H7 (cell line): ENCODE data around the gene BCL7B. TPM values are rescaled to one million over a fixed set of nuclear protein-coding genes. Genes with fewer than 3 reads are reported as not detected.
A peak's percentile ranks its signal among the peaks of the same experiment; 100 is the strongest.
"Not testable (repeated sequence)": the region's sequence is repeated elsewhere in the genome, so short reads cannot be mapped to it uniquely, and the experiment has no call there.

ENCODE experiments used
- DNase-seq: peaks from one replicate; pipeline ENCODE4 v3.0.0; 2012
- H3K27me3 ChIP-seq: 2 replicates; pipeline ENCODE4 v1.6.0; 2011; ENCODE audit warnings: mild to moderate bottlenecking, low read length; ENCODE audit not compliant: control insufficient read depth, insufficient read depth
- H3K36me3 ChIP-seq: replicated peaks from 2 replicates; pipeline ENCODE4 v1.5.1; 2011; ENCODE audit warnings: low read length; ENCODE audit not compliant: control insufficient read depth, insufficient read depth
- H3K4me3 ChIP-seq: 2 replicates; pipeline ENCODE4 v1.5.1; 2011; ENCODE audit warnings: low read depth, mild to moderate bottlenecking, control low read depth, low read length, moderate library complexity; ENCODE audit not compliant: insufficient read depth
- total RNA-seq: library from RNA; depleted of rRNA; stranded (reverse); fragments of >200 nt; shearing (Covaris generic); gene quantifications from 2 replicates; pipeline ENCODE4 v1.2.3, GENCODE V29; 2014

BCL7B gene
- total RNA-seq, 1 experiment from 2014 or later = 23.3 TPM

- Histone ChIP-seq H3K36me3 (peaks cover 5% of the 10 kb centered on the region), H3K4me3 (no peak overlapping the region), H3K27me3 (no peaks in the 10 kb centered on the region)
- no peak for DNase-seq
Observed at GRCh38 chr7:73532224-73532623, 25.3 kb downstream of the BCL7B start.

- H3K27me3 ChIP-seq = no peaks in the 10 kb centered on the region
- no peak for DNase-seq
- no peak overlapping the region for H3K4me3 ChIP-seq
- H3K36me3 ChIP-seq = no peaks in the 10 kb centered on the region
Observed at GRCh38 chr7:73530800-73531199, 26.7 kb downstream of the BCL7B start.

- Histone ChIP-seq H3K4me3 (no peak overlapping the region), H3K36me3 (no peaks in the 10 kb centered on the region), H3K27me3 (no peaks in the 10 kb centered on the region)
- no peak for DNase-seq
Observed at GRCh38 chr7:73526896-73527821, 30.3 kb downstream of the BCL7B start.

GRCh38 chr7:73526158-73526494 lies 31.4 kb downstream of the BCL7B start:
- not testable (repeated sequence) for H3K4me3 ChIP-seq, H3K36me3 ChIP-seq, H3K27me3 ChIP-seq, DNase-seq

GRCh38 chr7:73522105-73522872 lies 35.2 kb downstream of the BCL7B start, which contains the start of gene BAZ1B:
TSS of gene BAZ1B (minus strand) at chr7:73522293. CDS start at chr7:73521933, 360 bp downstream.
- peak; percentile 99 for DNase-seq
- peak within 1 kb of the TSS; percentile 77 for H3K4me3 ChIP-seq
- no peaks in the 10 kb centered on the region for H3K27me3 ChIP-seq
- peaks cover 5% of the 10 kb centered on the region for H3K36me3 ChIP-seq

- H3K36me3 ChIP-seq = peaks cover 7% of the 10 kb centered on the region
- peak; percentile 85 for DNase-seq
- H3K4me3 ChIP-seq = peak overlapping the region; percentile 77
- no peaks in the 10 kb centered on the region for H3K27me3 ChIP-seq
Observed at GRCh38 chr7:73521636-73522104, 35.8 kb downstream of the BCL7B start.

GRCh38 chr7:73520673-73521635 lies 36.5 kb downstream of the BCL7B start:
- DNase-seq = peak; percentile 68
- H3K27me3 ChIP-seq = no peaks in the 10 kb centered on the region
- H3K36me3 ChIP-seq = peaks cover 7% of the 10 kb centered on the region
- H3K4me3 ChIP-seq = peak overlapping the region; percentile 77

- Histone ChIP-seq H3K27me3 (no peaks in the 10 kb centered on the region), H3K4me3 (peak overlapping the region; percentile 77; the same call in 1 of the 2 replicates), H3K36me3 (peaks cover 7% of the 10 kb centered on the region)
- DNase-seq = peak; percentile 41
Observed at GRCh38 chr7:73519867-73520672, 37.4 kb downstream of the BCL7B start.

- Histone ChIP-seq H3K27me3 (no peaks in the 10 kb centered on the region), H3K4me3 (no peak overlapping the region), H3K36me3 (peaks cover 7% of the 10 kb centered on the region)
- no peak for DNase-seq
Observed at GRCh38 chr7:73518470-73518869, 39.0 kb downstream of the BCL7B start.

- Histone ChIP-seq H3K36me3 (peaks cover 7% of the 10 kb centered on the region), H3K27me3 (no peaks in the 10 kb centered on the region), H3K4me3 (no peak overlapping the region)
- DNase-seq = no peak
Observed at GRCh38 chr7:73517241-73517995, 40.1 kb downstream of the BCL7B start.

GRCh38 chr7:73515178-73515577 lies 42.3 kb downstream of the BCL7B start:
- no peaks in the 10 kb centered on the region for H3K27me3 ChIP-seq
- H3K36me3 ChIP-seq = peaks cover 11% of the 10 kb centered on the region
- DNase-seq = peak; percentile 50
- no peak overlapping the region for H3K4me3 ChIP-seq

- Histone ChIP-seq H3K4me3 (no peak overlapping the region), H3K27me3 (no peaks in the 10 kb centered on the region), H3K36me3 (peaks cover 13% of the 10 kb centered on the region)
- DNase-seq = no peak
Observed at GRCh38 chr7:73512018-73512780, 45.3 kb downstream of the BCL7B start.
